ENCODE data around the gene CNPY3.

DNA sequence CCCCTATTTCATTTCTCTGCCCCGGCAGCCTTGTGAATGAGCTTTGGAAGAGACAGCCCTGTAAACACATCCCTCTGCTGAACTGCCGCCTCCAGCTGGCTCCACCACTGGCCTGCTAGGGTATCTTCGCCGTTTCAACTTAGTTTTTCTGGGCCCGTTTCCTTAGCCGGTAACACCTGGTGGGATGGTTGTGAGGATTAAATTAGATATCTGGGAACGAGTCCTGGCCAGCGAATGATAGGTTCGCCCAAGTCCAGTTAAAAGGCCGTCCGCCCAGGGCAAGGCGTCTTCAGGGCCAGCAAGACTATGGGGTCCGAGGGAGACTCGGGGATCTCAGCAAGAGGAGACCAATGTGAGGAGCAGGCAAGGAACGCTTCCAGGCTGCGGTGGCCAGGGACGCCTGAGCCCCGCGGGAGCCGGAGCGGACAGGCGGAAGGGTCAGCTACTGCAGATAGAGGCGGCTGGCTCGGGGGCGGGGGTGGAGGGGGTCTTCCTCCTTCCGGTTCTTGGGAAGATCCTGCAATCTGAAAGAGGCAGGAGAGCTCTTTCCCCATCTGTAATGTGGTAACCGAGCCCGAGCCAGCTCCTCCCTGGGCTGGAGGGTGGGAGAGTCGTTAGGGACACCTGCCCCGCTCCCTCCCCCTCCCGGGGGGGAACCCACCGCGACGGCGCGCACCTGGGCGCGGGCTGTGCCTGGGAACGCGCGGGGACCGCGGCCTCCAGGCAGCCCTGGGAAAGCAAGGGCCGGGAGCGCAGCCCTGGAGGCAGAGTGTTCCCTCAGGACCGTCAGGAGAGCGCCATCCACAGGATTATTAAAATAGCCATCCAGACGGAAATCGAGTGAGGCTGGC lies 17.9 kb upstream of the CNPY3 start:
- TF ChIP-seq, protein P1, sequence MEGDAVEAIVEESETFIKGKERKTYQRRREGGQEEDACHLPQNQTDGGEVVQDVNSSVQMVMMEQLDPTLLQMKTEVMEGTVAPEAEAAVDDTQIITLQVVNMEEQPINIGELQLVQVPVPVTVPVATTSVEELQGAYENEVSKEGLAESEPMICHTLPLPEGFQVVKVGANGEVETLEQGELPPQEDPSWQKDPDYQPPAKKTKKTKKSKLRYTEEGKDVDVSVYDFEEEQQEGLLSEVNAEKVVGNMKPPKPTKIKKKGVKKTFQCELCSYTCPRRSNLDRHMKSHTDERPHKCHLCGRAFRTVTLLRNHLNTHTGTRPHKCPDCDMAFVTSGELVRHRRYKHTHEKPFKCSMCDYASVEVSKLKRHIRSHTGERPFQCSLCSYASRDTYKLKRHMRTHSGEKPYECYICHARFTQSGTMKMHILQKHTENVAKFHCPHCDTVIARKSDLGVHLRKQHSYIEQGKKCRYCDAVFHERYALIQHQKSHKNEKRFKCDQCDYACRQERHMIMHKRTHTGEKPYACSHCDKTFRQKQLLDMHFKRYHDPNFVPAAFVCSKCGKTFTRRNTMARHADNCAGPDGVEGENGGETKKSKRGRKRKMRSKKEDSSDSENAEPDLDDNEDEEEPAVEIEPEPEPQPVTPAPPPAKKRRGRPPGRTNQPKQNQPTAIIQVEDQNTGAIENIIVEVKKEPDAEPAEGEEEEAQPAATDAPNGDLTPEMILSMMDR (IDR thresholded peaks at IDR 0.05): peak; percentile 59
- TF ChIP-seq EZH2 (IDR thresholded peaks at IDR 0.05): peak; percentile 30

Measured in neural progenitor cell (in vitro differentiated cells).